ENCODE data around the gene EIF3I.

EIF3I gene

GRCh38 chr1:32221980-32222755 is at the start of gene EIF3I, which contains the start of gene TMEM234:
EIF3I (plus strand) TSS chr1:32222407; CDS start chr1:32222442, 35 bp downstream.
TMEM234 (minus strand) TSS chr1:32222353; CDS start chr1:32222322, 31 bp downstream.
- DNase-seq: peak; percentile 88 to 89

- DNase-seq: no peak
Observed at GRCh38 chr1:32172621-32173245, 49.5 kb upstream of the EIF3I start.

- no peak for DNase-seq
Observed at GRCh38 chr1:32178380-32179192, 43.6 kb upstream of the EIF3I start.

- DNase-seq: no peak
Observed at GRCh38 chr1:32179193-32179442, 43.1 kb upstream of the EIF3I start.

- DNase-seq: peak; percentile 87 to 88
Observed at GRCh38 chr1:32179443-32180185, 42.6 kb upstream of the EIF3I start, which contains the start of gene TXLNA. TXLNA (plus strand) TSS chr1:32179675; CDS start chr1:32180346, 671 bp downstream.

GRCh38 chr1:32180186-32181060 is 41.8 kb upstream of the EIF3I start:
- no peak for DNase-seq

- no peak for DNase-seq
Observed at GRCh38 chr1:32181065-32181464, 41.1 kb upstream of the EIF3I start.

GRCh38 chr1:32181563-32181962 is 40.6 kb upstream of the EIF3I start:
- DNase-seq: no peak

GRCh38 chr1:32182060-32182459 is 40.1 kb upstream of the EIF3I start:
- no peak for DNase-seq

GRCh38 chr1:32184650-32185049 is 37.6 kb upstream of the EIF3I start:
- no peak for DNase-seq

- no peak for DNase-seq
Observed at GRCh38 chr1:32186077-32186476, 36.1 kb upstream of the EIF3I start.

GRCh38 chr1:32186491-32186890 is 35.7 kb upstream of the EIF3I start:
- no peak for DNase-seq

- DNase-seq: no peak
Observed at GRCh38 chr1:32187850-32188249, 34.4 kb upstream of the EIF3I start.

- DNase-seq: no peak
Observed at GRCh38 chr1:32192220-32192948, 29.8 kb upstream of the EIF3I start.

GRCh38 chr1:32194984-32195383 is 27.2 kb upstream of the EIF3I start:
- no peak for DNase-seq

- DNase-seq: no peak
Observed at GRCh38 chr1:32195531-32195930, 26.7 kb upstream of the EIF3I start.

- no peak for DNase-seq
Observed at GRCh38 chr1:32195972-32196823, 26.0 kb upstream of the EIF3I start.

GRCh38 chr1:32197074-32197473 is 25.1 kb upstream of the EIF3I start:
- DNase-seq: no peak

- no peak for DNase-seq
Observed at GRCh38 chr1:32197837-32198236, 24.4 kb upstream of the EIF3I start.
